ENCODE data around the gene DNMT3A. TPM values are rescaled to one million over a fixed set of nuclear protein-coding genes. Genes with fewer than 3 reads are reported as not detected.

Gene DNMT3A
- total and polyA plus RNA-seq, 2 of the 8 experiments (the other 6 are each of a cell fraction or from before 2014, with no cell fraction given) = 33.6 to 178 TPM

DNA sequence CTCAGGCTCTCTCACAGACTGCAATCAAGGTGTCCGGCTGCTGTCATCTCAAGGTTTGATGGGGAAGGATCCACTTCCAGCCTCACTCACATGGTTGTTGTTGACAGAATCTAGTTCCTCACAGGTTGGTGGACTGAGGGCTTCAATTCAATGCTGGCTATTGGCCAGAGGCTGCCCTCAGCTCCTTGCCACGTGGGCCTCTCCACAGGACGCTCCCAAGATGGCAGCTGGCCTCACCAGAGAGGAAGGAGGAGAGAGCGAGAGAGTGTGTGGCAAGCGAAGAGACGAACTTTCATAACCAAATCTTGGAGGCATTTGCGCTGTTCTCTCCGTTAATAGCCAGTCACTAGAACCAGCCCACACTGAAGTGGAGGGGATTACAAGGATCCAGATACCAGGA, 13.5 kb upstream of the DNMT3A start:
- Histone ChIP-seq H3K4me2 (ENCODE audit: insufficient read depth in 1 of 2, low read depth in 2 of 2, low read length in 2 of 2) (no peak overlapping the region), H4K20me1 (replicated peaks in 1 of 2; ENCODE audit: control insufficient read depth in 1 of 2, insufficient read depth in 2 of 2, low read length in 2 of 2) (peaks cover 0 to 1% of the 10 kb centered on the region in 2 experiments), H2AK5ac (ENCODE audit: low read depth, low read length) (no peak overlapping the region), H2BK120ac (replicated peaks; ENCODE audit: low read depth, low read length) (no peak overlapping the region), H4K91ac (replicated peaks; ENCODE audit: insufficient read length, low read length) (no peak overlapping the region), H2BK20ac (ENCODE audit: low read length) (no peak overlapping the region), H3K56ac (replicated peaks; ENCODE audit: insufficient read length, low read depth, low read length) (no peak overlapping the region), H3K4me3 (ENCODE audit: extremely low read depth in 1 of 4, insufficient read depth in 2 of 4, low read depth in 3 of 4, low read length in 4 of 4) (no peak overlapping the region), H3K4ac (replicated peaks; ENCODE audit: insufficient read length, low read depth, low read length) (no peak overlapping the region), H3K4me1 (replicated peaks in 1 of 4; ENCODE audit: control insufficient read depth in 3 of 4, insufficient read depth in 4 of 4, low read length in 3 of 4) (peaks cover 0 to 6% (median 5%) of the 10 kb centered on the region in 4 experiments; a peak in 6 of 7 replicates), H3K27me3 (replicated peaks in 1 of 4; ENCODE audit: control insufficient read depth in 3 of 4, extremely low read depth in 1 of 4, insufficient read depth in 3 of 4, low read length in 3 of 4) (peaks cover 0 to 11% (median 3%) of the 10 kb centered on the region in 4 experiments; a peak in 3 of 7 replicates), H2BK15ac (ENCODE audit: low read length) (peak overlapping the region; percentile 46; the same call in 1 of the 2 replicates), H3K9ac (replicated peaks in 1 of 4; ENCODE audit: extremely low read depth in 1 of 4, low read depth in 3 of 4, low read length in 3 of 4) (no peak overlapping the region), H3K79me1 (ENCODE audit: low read depth, low read length) (no peaks in the 10 kb centered on the region), H2BK5ac (ENCODE audit: low read depth, low read length) (no peak overlapping the region), H3K23me2 (ENCODE audit: low read depth, low read length) (no peaks in the 10 kb centered on the region), H3K18ac (ENCODE audit: extremely low read depth, low read length) (no peak overlapping the region), H3K79me2 (ENCODE audit: control insufficient read depth in 1 of 2, insufficient read depth in 2 of 2, low read length in 2 of 2) (no peaks in the 10 kb centered on the region), H3K14ac (ENCODE audit: insufficient read length) (no peak overlapping the region), H3K9me3 (ENCODE audit: insufficient read depth in 2 of 2, low read depth in 1 of 2, low read length in 1 of 2) (no peaks in the 10 kb centered on the region), H3K27ac (ENCODE audit: low read depth, low read length) (no peak overlapping the region), H2BK12ac (ENCODE audit: low read depth, low read length) (no peak overlapping the region), H3K23ac (ENCODE audit: insufficient read length) (no peak overlapping the region), H4K5ac (ENCODE audit: insufficient read length, low read depth, low read length) (no peak overlapping the region), H3K36me3 (ENCODE audit: control insufficient read depth in 2 of 4, insufficient read depth in 4 of 4, low read length in 3 of 4) (no peaks in the 10 kb centered on the region), H4K8ac (ENCODE audit: extremely low read depth, insufficient read depth, low read length) (no peak overlapping the region; the same call in 1 of the 2 replicates), H2AFZ (ENCODE audit: low read length) (no peak overlapping the region)
- no peak for DNase-seq (ENCODE audit: low read depth in 1 of 2, low spot score in 2 of 2)
- FAIRE-seq = no peak
- 87% methylated on average over 8 of the region's 8 CpGs; no CpG with 5 or more reads in 1 of the 2 experiments for WGBS, 2 experiments (ENCODE audit: extremely low coverage in 1 of 2, insufficient coverage in 1 of 2, insufficient read length in 1 of 2, insufficient replicate concordance in 2 of 2, low coverage in 1 of 2, low lambda C conversion rate in 2 of 2, missing lambda C conversion rate in 1 of 2)
- ChIA-PET POLR2A (ENCODE audit: partially characterized antibody) (no interaction called here), CTCF (ENCODE audit: partially characterized antibody) (interaction anchor here (1.0 to 1.2 kb wide), 2 partner anchors 13 to 21 kb away, joined by 3 to 5 read pairs; partner anchors contain the start of gene DNMT3A)
- no peak for TF ChIP-seq CREB1 (IDR thresholded peaks at IDR 0.05)
- TF ChIP-seq KDM4A (IDR thresholded peaks at IDR 0.05; ENCODE audit: low read depth, low read length, severe bottlenecking) = no peak
- no peak for TF ChIP-seq SP2 (IDR thresholded peaks at IDR 0.05; ENCODE audit: low read length)
- TF ChIP-seq, protein P1, sequence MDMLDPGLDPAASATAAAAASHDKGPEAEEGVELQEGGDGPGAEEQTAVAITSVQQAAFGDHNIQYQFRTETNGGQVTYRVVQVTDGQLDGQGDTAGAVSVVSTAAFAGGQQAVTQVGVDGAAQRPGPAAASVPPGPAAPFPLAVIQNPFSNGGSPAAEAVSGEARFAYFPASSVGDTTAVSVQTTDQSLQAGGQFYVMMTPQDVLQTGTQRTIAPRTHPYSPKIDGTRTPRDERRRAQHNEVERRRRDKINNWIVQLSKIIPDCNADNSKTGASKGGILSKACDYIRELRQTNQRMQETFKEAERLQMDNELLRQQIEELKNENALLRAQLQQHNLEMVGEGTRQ (IDR thresholded peaks at IDR 0.05; ENCODE audit: low read length) = no peak
- TF ChIP-seq RBBP5 (IDR thresholded peaks at IDR 0.05; ENCODE audit: borderline replicate concordance, low read depth, low read length) = no peak
- TF ChIP-seq CHD1 (IDR thresholded peaks at IDR 0.05; ENCODE audit: low read depth, low read length) = no peak
- no peak for TF ChIP-seq SUZ12 (IDR thresholded peaks at IDR 0.05; ENCODE audit: low read length)
- TF ChIP-seq TAF1 (IDR thresholded peaks at IDR 0.05; ENCODE audit: low read depth, low read length) = no peak
- no peak for TF ChIP-seq EP300 (IDR thresholded peaks at IDR 0.05; ENCODE audit: borderline replicate concordance in 1 of 2, low read depth in 2 of 2, low read length in 2 of 2)
- no peak for TF ChIP-seq TEAD4 (IDR thresholded peaks at IDR 0.05; ENCODE audit: low read depth, low read length)
- TF ChIP-seq PHF8 (conservative IDR thresholded peaks at IDR 0.05; ENCODE audit: low read depth, low read length) = no peak
- no peak for TF ChIP-seq CTBP2 (IDR thresholded peaks at IDR 0.05; ENCODE audit: borderline replicate concordance, insufficient read depth, insufficient read length, low read length)
- no peak for TF ChIP-seq GABPA (IDR thresholded peaks at IDR 0.05; ENCODE audit: borderline replicate concordance, insufficient read depth, low read length)
